ENCODE data around the gene HSPBAP1. TPM values are rescaled to one million over a fixed set of nuclear protein-coding genes. Genes with fewer than 3 reads are reported as not detected.
A peak's percentile ranks its signal among the peaks of the same experiment; 100 is the strongest.

Gene HSPBAP1
- 6.6 and 8.0 TPM in 2 replicates for total RNA-seq

- Mint-ChIP-seq H3K4me3 (ENCODE audit: low read depth) (peak within 1 kb of the TSS; percentile 88), H3K9me3 (no peaks in the 10 kb centered on the region), H3K27ac (peak within 1 kb of the TSS; percentile 77), H3K4me1 (ENCODE audit: low read depth) (peaks cover 32% of the 10 kb centered on the region), H3K36me3 (ENCODE audit: low read depth) (peaks cover 4% of the 10 kb centered on the region), H3K27me3 (ENCODE audit: low read depth) (peaks cover 3% of the 10 kb centered on the region)
- peak; percentile 87 for DNase-seq (ENCODE audit: low spot score)
- intact Hi-C loops (cut with micrococcal nuclease), result loop anchor here (5.0 to 10.0 kb wide), 6 partner anchors 111 to 1249 kb away; partner anchors contain the start of genes DTX3L, FAM162A, HACD2 and MIX23
Measured at GRCh38 chr3:122793568-122794416, at the start of gene HSPBAP1. Gene HSPBAP1 (minus strand): TSS chr3:122793831. CDS start chr3:122793680, 151 bp downstream.

GRCh38 chr3:122835590-122835989 lies 42.0 kb upstream of the HSPBAP1 start:
- Mint-ChIP-seq H3K27ac (no peak overlapping the region), H3K9me3 (no peaks in the 10 kb centered on the region), H3K4me1 (ENCODE audit: low read depth) (peaks cover 3% of the 10 kb centered on the region), H3K4me3 (ENCODE audit: low read depth) (no peak overlapping the region), H3K36me3 (ENCODE audit: low read depth) (peaks cover 20% of the 10 kb centered on the region), H3K27me3 (ENCODE audit: low read depth) (no peaks in the 10 kb centered on the region)
- no peak for DNase-seq (ENCODE audit: low spot score)
- intact Hi-C loops (cut with micrococcal nuclease), result no loop called here

DNA sequence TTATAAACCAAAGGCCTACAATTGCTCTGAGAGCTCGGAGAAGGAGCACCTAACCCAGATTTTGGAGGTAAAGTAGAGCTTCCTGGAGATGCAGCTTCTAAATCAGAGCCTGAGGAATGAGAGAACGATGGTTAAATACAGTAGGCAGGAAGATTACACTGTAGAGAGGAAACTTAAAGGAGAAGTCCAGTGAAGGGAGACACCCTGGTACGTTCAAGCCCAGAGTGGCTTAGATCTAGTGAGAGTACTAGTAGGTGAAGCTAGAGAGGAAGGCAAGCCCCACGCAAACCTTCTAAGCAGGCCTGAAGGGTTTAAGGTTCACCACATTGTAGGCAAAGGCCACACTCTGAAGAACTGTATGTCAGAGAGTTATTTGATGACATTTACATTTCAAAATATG lies 34.6 kb upstream of the HSPBAP1 start:
- H3K4me1 Mint-ChIP-seq (ENCODE audit: low read depth), result peaks cover 3% of the 10 kb centered on the region
- intact Hi-C loops (cut with micrococcal nuclease), result no loop called here
- peaks cover 3% of the 10 kb centered on the region for H3K36me3 Mint-ChIP-seq (ENCODE audit: low read depth)
- DNase-seq (ENCODE audit: low spot score), result no peak
- H3K27ac Mint-ChIP-seq, result no peak overlapping the region
- H3K27me3 Mint-ChIP-seq (ENCODE audit: low read depth), result no peaks in the 10 kb centered on the region
- no peaks in the 10 kb centered on the region for H3K9me3 Mint-ChIP-seq
- H3K4me3 Mint-ChIP-seq (ENCODE audit: low read depth), result no peak overlapping the region

DNA sequence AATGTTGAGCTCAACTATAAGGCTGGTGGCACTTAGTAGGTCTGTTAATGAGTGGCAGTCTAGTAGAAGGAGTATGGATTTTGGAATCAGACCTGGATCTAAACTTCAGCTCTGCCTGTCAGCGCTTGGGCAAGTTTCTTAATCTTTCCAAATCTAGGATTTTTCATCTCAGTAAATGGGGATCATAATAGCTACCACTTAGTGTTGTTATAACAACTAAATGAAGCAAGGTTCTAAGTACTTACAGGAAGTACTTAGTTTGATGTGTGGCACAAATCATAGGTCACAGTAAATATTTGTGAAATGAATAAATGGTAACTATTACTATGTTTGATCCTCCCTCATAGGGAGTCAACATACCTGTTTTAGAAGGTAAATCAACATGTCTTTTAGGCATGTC lies 32.6 kb upstream of the HSPBAP1 start:
- no peak overlapping the region for H3K4me3 Mint-ChIP-seq (ENCODE audit: low read depth)
- intact Hi-C loops (cut with micrococcal nuclease), result no loop called here
- H3K4me1 Mint-ChIP-seq (ENCODE audit: low read depth), result peaks cover under 1% of the 10 kb centered on the region
- no peaks in the 10 kb centered on the region for H3K9me3 Mint-ChIP-seq
- no peaks in the 10 kb centered on the region for H3K36me3 Mint-ChIP-seq (ENCODE audit: low read depth)
- no peak overlapping the region for H3K27ac Mint-ChIP-seq
- H3K27me3 Mint-ChIP-seq (ENCODE audit: low read depth), result no peaks in the 10 kb centered on the region
- no peak for DNase-seq (ENCODE audit: low spot score)

GRCh38 chr3:122825460-122825859 lies 31.8 kb upstream of the HSPBAP1 start:
- H3K36me3 Mint-ChIP-seq (ENCODE audit: low read depth), result no peaks in the 10 kb centered on the region
- no peaks in the 10 kb centered on the region for H3K27me3 Mint-ChIP-seq (ENCODE audit: low read depth)
- no peak overlapping the region for H3K27ac Mint-ChIP-seq
- no peaks in the 10 kb centered on the region for H3K4me1 Mint-ChIP-seq (ENCODE audit: low read depth)
- no peak for DNase-seq (ENCODE audit: low spot score)
- H3K9me3 Mint-ChIP-seq, result no peaks in the 10 kb centered on the region
- intact Hi-C loops (cut with micrococcal nuclease), result no loop called here
- no peak overlapping the region for H3K4me3 Mint-ChIP-seq (ENCODE audit: low read depth)

GRCh38 chr3:122824465-122825381 lies 31.1 kb upstream of the HSPBAP1 start:
- H3K27ac Mint-ChIP-seq, result no peak overlapping the region

DNA sequence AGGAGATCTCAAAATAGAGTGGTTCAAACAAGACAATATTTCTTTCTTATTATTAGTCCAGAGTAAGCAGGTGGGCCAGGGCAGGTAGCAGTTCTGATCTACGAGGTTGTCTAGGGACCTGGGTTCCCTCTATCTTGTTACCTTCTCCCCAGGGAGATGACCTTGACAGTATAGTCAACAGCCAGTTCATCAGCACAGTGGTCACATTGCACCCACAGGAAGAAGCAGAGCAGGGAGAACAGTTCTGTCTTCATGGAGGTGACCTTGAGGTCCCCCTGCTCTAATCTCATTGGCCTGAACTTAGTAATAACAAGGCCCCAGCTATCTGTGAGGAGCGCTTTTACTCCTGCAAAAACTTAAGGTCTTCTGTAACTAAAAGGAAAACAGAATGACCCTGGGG lies 23.0 kb upstream of the HSPBAP1 start:
- Mint-ChIP-seq H3K4me1 (ENCODE audit: low read depth) (no peaks in the 10 kb centered on the region), H3K9me3 (no peaks in the 10 kb centered on the region), H3K36me3 (ENCODE audit: low read depth) (no peaks in the 10 kb centered on the region), H3K27me3 (ENCODE audit: low read depth) (no peaks in the 10 kb centered on the region), H3K27ac (no peak overlapping the region), H3K4me3 (ENCODE audit: low read depth) (no peak overlapping the region)
- no peak for DNase-seq (ENCODE audit: low spot score)
- intact Hi-C loops (cut with micrococcal nuclease), result no loop called here

More at GRCh38 chr3:122824465-122825381, 31.1 kb upstream of the HSPBAP1 start:
- Mint-ChIP-seq H3K4me3 (ENCODE audit: low read depth) (no peak overlapping the region), H3K4me1 (ENCODE audit: low read depth) (no peaks in the 10 kb centered on the region), H3K9me3 (no peaks in the 10 kb centered on the region), H3K36me3 (ENCODE audit: low read depth) (no peaks in the 10 kb centered on the region), H3K27me3 (ENCODE audit: low read depth) (no peaks in the 10 kb centered on the region)
- intact Hi-C loops (cut with micrococcal nuclease), result no loop called here
- DNase-seq (ENCODE audit: low spot score), result no peak

- no peaks in the 10 kb centered on the region for H3K9me3 Mint-ChIP-seq
Measured at GRCh38 chr3:122810734-122811133, 17.1 kb upstream of the HSPBAP1 start.

GRCh38 chr3:122803977-122804376 lies 10.3 kb upstream of the HSPBAP1 start:
- H3K36me3 Mint-ChIP-seq (ENCODE audit: low read depth), result peaks cover 5% of the 10 kb centered on the region
- H3K4me1 Mint-ChIP-seq (ENCODE audit: low read depth), result peaks cover 2% of the 10 kb centered on the region
- intact Hi-C loops (cut with micrococcal nuclease), result no loop called here
- H3K27me3 Mint-ChIP-seq (ENCODE audit: low read depth), result no peaks in the 10 kb centered on the region
- H3K9me3 Mint-ChIP-seq, result no peaks in the 10 kb centered on the region
- H3K27ac Mint-ChIP-seq, result no peak overlapping the region
- no peak overlapping the region for H3K4me3 Mint-ChIP-seq (ENCODE audit: low read depth)
- DNase-seq (ENCODE audit: low spot score), result no peak

More at GRCh38 chr3:122810734-122811133, 17.1 kb upstream of the HSPBAP1 start:
- DNase-seq (ENCODE audit: low spot score), result no peak
- Mint-ChIP-seq H3K4me3 (ENCODE audit: low read depth) (no peak overlapping the region), H3K36me3 (ENCODE audit: low read depth) (peaks cover 5% of the 10 kb centered on the region), H3K27ac (no peak overlapping the region), H3K4me1 (ENCODE audit: low read depth) (no peaks in the 10 kb centered on the region), H3K27me3 (ENCODE audit: low read depth) (no peaks in the 10 kb centered on the region)
- intact Hi-C loops (cut with micrococcal nuclease), result no loop called here

GRCh38 chr3:122802323-122802722 lies 8.7 kb upstream of the HSPBAP1 start:
- peaks cover 2% of the 10 kb centered on the region for H3K4me1 Mint-ChIP-seq (ENCODE audit: low read depth)

DNA sequence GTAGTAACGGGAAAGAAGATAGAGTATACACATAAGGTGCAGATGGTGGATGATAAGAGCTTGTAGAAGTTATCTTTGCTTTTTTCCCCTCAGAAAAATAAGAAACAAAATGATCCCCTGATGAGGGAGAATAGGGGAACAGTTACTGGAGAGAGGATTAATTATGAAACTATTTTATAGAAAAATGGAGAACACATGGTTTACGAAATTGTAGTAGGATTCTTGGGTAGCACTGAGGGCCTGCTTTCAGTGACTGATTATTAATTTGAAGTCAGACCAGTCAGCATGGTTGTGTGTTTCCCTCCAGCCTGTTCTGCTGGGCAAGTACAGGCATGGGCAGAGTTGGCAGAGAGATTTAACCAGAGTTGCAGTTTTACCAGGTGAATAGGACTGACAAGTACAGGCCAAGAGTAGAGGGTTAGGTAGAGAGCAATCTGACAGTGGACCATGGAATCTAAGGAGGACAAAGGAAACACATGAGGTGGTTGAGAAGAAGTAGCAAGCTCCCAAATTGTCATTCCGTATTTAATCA lies 7.1 kb upstream of the HSPBAP1 start:
- H3K9me3 Mint-ChIP-seq, result no peaks in the 10 kb centered on the region

More at GRCh38 chr3:122802323-122802722, 8.7 kb upstream of the HSPBAP1 start:
- H3K9me3 Mint-ChIP-seq, result no peaks in the 10 kb centered on the region
- H3K4me3 Mint-ChIP-seq (ENCODE audit: low read depth), result no peak overlapping the region
- no peak overlapping the region for H3K27ac Mint-ChIP-seq
- intact Hi-C loops (cut with micrococcal nuclease), result no loop called here
- H3K27me3 Mint-ChIP-seq (ENCODE audit: low read depth), result no peaks in the 10 kb centered on the region
- no peaks in the 10 kb centered on the region for H3K36me3 Mint-ChIP-seq (ENCODE audit: low read depth)
- no peak for DNase-seq (ENCODE audit: low spot score)

GRCh38 chr3:122800031-122800430 lies 6.4 kb upstream of the HSPBAP1 start:
- H3K27ac Mint-ChIP-seq, result no peak overlapping the region
- H3K4me1 Mint-ChIP-seq (ENCODE audit: low read depth), result peaks cover 19% of the 10 kb centered on the region
- no peak for DNase-seq (ENCODE audit: low spot score)
- peaks cover 4% of the 10 kb centered on the region for H3K36me3 Mint-ChIP-seq (ENCODE audit: low read depth)
- no peak overlapping the region for H3K4me3 Mint-ChIP-seq (ENCODE audit: low read depth)
- H3K27me3 Mint-ChIP-seq (ENCODE audit: low read depth), result peaks cover 3% of the 10 kb centered on the region
- intact Hi-C loops (cut with micrococcal nuclease), result no loop called here
- no peaks in the 10 kb centered on the region for H3K9me3 Mint-ChIP-seq

More for the DNA sequence above, 7.1 kb upstream of the HSPBAP1 start:
- intact Hi-C loops (cut with micrococcal nuclease), result no loop called here
- peaks cover 3% of the 10 kb centered on the region for H3K27me3 Mint-ChIP-seq (ENCODE audit: low read depth)
- H3K27ac Mint-ChIP-seq, result no peak overlapping the region
- H3K4me1 Mint-ChIP-seq (ENCODE audit: low read depth), result peaks cover 15% of the 10 kb centered on the region
- no peak overlapping the region for H3K4me3 Mint-ChIP-seq (ENCODE audit: low read depth)
- peaks cover 4% of the 10 kb centered on the region for H3K36me3 Mint-ChIP-seq (ENCODE audit: low read depth)
- DNase-seq (ENCODE audit: low spot score), result no peak

Measured in activated T-helper 2 cell treated with anti-CD3 and anti-CD28 coated beads, Interferon-gamma antibody, Interleukin-2, Interleukin-4, amounts not matched to agents 10 μg/mL and 5 μg/mL and 100 μg/mL, durations not matched to agents 14 hours and 24 hours and 36 hours (primary cell).